Measurements from ENCODE around the gene POLR2L.

The POLR2L gene

DNA sequence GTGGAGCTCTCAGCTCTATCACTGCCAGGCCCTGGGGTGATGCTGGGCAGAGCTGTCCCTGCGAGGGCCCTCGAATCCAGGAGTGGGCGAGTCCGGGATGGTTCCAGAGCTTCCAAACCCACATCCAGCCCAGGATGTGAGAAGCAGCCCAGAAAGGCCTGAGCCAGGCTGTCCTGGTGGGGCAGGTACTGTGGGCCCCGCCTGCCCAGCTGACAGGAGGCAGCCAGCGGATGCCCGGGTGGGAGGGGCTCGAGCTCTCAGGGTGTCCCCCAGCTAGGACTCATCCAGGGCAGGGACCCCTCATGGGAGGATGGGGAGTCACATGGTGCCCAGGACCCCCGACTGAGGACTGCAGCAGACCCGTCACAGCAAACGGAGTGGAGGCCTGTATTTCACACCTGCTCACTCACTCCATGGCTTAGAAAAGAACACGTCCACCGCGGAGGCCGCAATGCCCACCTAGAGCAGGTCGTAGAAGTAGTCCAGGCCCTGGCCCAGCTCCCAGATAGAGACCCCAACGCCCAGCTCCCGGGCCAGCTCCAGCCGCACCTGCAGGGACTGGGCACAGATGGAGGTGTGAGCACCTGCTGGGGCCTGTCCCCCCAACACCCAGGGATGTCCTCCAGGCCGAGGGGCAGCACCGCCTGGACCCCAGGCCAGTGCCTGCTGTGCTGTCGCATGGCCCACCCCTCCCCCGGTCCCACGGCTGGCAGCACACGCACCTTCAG, 27.2 kb upstream of the POLR2L start:
- in situ Hi-C loops (cut with MboI; ENCODE audit: low sequenced_read_pairs): loop anchor here (25.0 kb wide), 1 partner anchor 193 kb away; the partner anchor contains the start of gene MUC2

GRCh38 chr11:868802-869201, 26.5 kb upstream of the POLR2L start:
- in situ Hi-C loops (cut with MboI; ENCODE audit: low sequenced_read_pairs): loop anchor here (25.0 kb wide), 1 partner anchor 193 kb away; the partner anchor contains the start of gene MUC2

DNA sequence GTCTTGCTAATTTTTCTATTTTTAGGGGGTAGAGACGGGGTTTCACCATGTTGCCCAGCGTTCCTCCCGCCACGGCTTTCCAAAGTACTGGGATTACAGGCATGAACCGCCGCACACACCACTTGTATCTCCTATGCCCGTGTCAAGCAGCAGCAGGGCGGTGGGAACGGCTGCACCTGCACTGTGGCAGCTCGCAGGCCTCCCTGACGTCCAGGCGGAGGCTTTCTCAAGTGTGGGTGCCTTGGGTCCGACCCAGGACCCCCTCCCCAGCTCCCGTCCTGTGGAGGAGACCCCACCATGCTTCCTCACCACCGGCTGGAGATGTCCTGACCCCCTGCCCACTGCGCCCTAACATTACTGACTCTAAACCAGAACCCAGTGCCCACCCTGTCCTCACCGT, 26.1 kb upstream of the POLR2L start:
- in situ Hi-C loops (cut with MboI; ENCODE audit: low sequenced_read_pairs): loop anchor here (25.0 kb wide), 1 partner anchor 194 kb away; the partner anchor contains the start of gene MUC2

- in situ Hi-C loops (cut with MboI; ENCODE audit: low sequenced_read_pairs): loop anchor here (25.0 kb wide), 1 partner anchor 194 kb away; the partner anchor contains the start of gene MUC2
Observed at GRCh38 chr11:867856-868358, 25.6 kb upstream of the POLR2L start.

DNA sequence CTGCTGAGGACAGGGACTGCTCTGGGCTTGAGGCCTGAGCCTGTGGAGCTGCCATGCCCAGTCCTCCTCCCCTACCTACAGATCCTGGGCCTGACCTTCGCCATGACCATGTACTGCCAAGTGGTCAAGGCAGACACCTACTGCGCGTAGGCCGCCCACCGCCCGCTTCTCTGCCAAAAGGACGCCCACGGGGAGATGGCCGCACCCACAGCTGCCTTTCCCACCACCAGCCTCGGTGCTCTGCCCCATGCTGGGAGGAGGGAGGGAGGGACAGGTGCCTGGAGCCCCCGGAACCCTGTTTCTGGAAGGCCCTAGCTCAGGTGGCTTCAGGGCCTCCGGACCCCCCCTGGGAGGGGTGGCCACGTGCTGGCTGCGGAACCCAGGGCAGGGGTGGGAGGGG, 24.2 kb upstream of the POLR2L start:
- in situ Hi-C loops (cut with MboI; ENCODE audit: low sequenced_read_pairs): loop anchor here (25.0 kb wide), 1 partner anchor 196 kb away; the partner anchor contains the start of gene MUC2

- in situ Hi-C loops (cut with MboI; ENCODE audit: low sequenced_read_pairs): loop anchor here (25.0 kb wide), 1 partner anchor 197 kb away; the partner anchor contains the start of gene MUC2
Observed at GRCh38 chr11:865462-866430, 23.4 kb upstream of the POLR2L start.

GRCh38 chr11:864898-865297, 22.6 kb upstream of the POLR2L start:
- in situ Hi-C loops (cut with MboI; ENCODE audit: low sequenced_read_pairs): loop anchor here (25.0 kb wide), 1 partner anchor 197 kb away; the partner anchor contains the start of gene MUC2

- in situ Hi-C loops (cut with MboI; ENCODE audit: low sequenced_read_pairs): loop anchor here (25.0 kb wide), 1 partner anchor 198 kb away; the partner anchor contains the start of gene MUC2
Observed at GRCh38 chr11:863910-864827, 21.8 kb upstream of the POLR2L start.

DNA sequence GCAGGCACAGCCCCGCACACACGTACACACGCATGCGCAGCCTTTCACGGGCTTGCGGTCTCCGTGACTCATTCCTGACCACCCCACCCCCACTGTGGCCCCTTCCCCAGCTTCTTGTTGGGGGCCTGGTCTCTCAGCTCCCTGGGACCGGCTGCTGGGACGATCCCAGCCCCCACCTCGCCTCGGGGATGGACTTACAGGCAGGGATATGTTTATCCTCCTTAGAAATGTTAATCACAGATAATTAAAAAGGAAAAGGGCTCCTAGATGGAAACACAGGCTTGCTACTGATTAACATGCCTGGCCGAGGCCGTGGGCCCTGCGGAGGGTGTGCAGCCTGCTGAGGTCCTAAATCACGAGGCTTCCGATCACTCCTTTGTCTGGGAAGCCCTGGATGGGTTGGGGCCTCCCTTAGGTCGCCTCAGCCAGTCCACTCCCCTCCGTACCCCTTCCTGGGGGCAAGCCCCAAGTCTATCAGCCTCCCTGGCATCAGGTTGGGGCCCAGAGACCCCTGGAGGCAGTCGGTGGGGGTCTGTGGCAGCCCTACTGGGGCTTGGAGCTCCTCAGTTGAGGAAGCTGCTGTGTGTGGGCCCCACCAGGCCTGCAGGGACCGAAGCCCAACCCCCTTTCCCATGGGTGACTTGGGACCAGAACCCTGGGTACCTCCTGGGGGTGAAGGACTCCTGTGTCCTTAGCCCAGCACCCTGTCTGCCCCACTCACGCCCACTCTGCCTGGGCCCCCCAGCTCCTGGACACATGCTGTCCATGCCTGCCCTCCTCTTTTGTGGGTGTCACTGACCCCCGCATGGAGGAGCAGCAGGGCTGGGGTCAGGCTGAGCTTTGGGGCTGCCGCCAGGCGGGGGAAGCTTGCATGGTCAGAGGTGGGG, 20.9 kb upstream of the POLR2L start:
- in situ Hi-C loops (cut with MboI; ENCODE audit: low sequenced_read_pairs): loop anchor here (25.0 kb wide), 1 partner anchor 199 kb away; the partner anchor contains the start of gene MUC2

- in situ Hi-C loops (cut with MboI; ENCODE audit: low sequenced_read_pairs): loop anchor here (25.0 kb wide), 1 partner anchor 200 kb away; the partner anchor contains the start of gene MUC2
Observed at GRCh38 chr11:862696-863022, 20.3 kb upstream of the POLR2L start.

- in situ Hi-C loops (cut with MboI; ENCODE audit: low sequenced_read_pairs): loop anchor here (25.0 kb wide), 1 partner anchor 200 kb away; the partner anchor contains the start of gene MUC2
Observed at GRCh38 chr11:862081-862661, 19.8 kb upstream of the POLR2L start.

GRCh38 chr11:861105-861479, 18.8 kb upstream of the POLR2L start:
- in situ Hi-C loops (cut with MboI; ENCODE audit: low sequenced_read_pairs): loop anchor here (25.0 kb wide), 1 partner anchor 201 kb away; the partner anchor contains the start of gene MUC2

DNA sequence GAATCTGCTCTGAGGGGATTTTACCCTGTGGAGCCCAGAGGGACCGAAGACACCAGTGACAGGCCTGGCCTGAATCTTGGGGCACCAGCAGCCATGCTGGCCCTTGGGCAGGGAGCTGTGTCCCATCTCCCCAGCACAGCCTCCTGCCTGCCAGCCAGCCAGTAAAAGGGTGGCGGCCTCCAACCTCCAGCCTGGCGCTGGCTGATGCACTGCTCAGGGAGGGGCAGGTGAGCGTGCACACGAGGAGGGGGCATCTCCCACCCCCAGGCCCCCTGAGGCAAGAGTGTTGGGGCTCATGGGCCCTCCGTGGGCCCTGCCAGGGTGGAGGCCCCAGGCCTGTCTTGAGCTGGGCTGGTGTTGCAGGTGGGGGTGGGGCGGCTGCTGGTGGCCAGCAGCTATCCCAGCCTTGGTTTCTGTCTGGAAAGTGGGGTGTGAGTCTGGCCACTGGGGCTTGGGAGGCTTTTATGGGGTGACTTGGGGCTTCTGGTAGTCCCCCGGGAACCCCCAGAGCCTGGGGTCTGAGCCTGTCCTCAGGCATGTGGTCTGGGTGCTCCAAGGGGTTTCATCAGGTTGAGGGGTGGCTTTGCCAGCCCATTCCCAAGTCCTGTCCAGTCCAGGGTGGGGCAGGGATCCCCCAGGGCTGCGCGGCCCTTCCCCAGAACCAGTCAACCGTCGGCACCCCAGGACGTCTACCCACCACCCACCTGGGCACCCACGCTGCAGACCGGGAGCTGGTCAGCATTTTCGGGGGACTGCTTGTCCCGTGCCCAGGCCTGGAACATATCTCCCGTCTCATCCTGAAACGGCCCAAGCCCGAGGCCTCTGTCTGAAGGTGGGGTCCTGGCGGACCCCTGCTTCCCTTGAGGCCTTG, 18.1 kb upstream of the POLR2L start:
- in situ Hi-C loops (cut with MboI; ENCODE audit: low sequenced_read_pairs): loop anchor here (25.0 kb wide), 1 partner anchor 202 kb away; the partner anchor contains the start of gene MUC2

DNA sequence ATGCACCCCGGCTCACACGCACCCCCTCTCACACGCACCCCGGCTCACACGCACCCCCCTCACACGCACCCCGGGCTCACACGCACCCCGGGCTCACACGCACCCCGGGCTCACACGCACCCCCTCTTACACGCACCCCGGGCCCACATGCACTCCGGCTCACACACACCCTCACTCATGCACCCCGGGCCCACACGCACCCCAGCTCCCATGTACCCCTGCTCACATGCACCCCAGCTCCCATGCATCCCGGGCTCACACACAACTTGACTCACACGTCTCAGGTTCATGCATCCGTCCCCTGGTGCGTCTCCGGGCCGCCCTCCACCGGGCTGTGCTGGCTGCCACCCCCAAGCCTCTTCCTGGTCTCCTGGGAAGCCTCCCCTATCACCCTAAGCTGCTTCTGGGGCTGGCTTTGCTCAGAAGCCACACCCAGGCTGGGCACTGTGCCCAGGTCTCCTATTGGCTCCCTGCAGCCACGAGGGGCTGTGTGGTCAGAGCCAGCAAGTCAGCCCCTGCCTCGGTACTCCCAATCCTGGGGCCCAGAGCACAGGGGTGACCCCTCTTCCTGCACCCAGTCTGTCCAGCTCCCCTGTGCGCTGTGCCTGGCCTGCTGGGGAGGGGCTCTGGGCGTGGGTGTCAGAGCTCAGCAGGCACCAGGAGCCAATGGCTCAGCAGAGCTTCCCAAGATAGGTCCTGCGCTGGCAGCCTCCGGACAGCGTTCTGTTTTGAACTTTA, 17.2 kb upstream of the POLR2L start:
- in situ Hi-C loops (cut with MboI; ENCODE audit: low sequenced_read_pairs): loop anchor here (25.0 kb wide), 1 partner anchor 203 kb away; the partner anchor contains the start of gene MUC2

- in situ Hi-C loops (cut with MboI; ENCODE audit: low sequenced_read_pairs): loop anchor here (25.0 kb wide), 1 partner anchor 203 kb away; the partner anchor contains the start of gene MUC2
Observed at GRCh38 chr11:858762-859339, 16.5 kb upstream of the POLR2L start.
